ENCODE data around the gene WAS.

DNA sequence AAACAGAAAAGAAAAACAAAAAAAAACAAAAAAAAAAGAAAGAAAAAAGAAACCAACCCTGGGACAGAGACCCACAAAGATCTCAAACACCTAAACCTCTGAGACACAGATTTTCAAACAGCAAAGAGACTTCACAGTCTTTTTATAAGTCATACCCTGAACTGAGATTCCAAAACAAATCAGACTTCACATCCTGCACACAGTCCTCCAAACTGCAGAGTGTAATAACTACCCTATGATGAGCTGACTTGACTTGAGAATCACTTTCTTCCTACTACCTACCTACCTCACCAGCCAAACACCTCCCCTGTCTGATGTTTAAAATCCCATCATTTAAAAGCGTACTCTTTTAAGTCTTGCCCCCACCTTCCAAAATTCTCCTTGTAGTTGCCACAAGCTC, 52.7 kb downstream of the WAS start:
- TF ChIP-seq USF2 (CRISPR knock-in tag; IDR thresholded peaks at IDR 0.05) = no peak
- TF ChIP-seq, protein P1, sequence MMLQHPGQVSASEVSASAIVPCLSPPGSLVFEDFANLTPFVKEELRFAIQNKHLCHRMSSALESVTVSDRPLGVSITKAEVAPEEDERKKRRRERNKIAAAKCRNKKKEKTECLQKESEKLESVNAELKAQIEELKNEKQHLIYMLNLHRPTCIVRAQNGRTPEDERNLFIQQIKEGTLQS (CRISPR knock-in tag; conservative IDR thresholded peaks at IDR 0.05) = no peak
- TF ChIP-seq, protein P2, sequence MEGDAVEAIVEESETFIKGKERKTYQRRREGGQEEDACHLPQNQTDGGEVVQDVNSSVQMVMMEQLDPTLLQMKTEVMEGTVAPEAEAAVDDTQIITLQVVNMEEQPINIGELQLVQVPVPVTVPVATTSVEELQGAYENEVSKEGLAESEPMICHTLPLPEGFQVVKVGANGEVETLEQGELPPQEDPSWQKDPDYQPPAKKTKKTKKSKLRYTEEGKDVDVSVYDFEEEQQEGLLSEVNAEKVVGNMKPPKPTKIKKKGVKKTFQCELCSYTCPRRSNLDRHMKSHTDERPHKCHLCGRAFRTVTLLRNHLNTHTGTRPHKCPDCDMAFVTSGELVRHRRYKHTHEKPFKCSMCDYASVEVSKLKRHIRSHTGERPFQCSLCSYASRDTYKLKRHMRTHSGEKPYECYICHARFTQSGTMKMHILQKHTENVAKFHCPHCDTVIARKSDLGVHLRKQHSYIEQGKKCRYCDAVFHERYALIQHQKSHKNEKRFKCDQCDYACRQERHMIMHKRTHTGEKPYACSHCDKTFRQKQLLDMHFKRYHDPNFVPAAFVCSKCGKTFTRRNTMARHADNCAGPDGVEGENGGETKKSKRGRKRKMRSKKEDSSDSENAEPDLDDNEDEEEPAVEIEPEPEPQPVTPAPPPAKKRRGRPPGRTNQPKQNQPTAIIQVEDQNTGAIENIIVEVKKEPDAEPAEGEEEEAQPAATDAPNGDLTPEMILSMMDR (IDR thresholded peaks at IDR 0.05) = no peak
- TF ChIP-seq RELA (CRISPR knock-in tag; IDR thresholded peaks at IDR 0.05; ENCODE audit: borderline replicate concordance) = no peak
- TF ChIP-seq, protein P3, sequence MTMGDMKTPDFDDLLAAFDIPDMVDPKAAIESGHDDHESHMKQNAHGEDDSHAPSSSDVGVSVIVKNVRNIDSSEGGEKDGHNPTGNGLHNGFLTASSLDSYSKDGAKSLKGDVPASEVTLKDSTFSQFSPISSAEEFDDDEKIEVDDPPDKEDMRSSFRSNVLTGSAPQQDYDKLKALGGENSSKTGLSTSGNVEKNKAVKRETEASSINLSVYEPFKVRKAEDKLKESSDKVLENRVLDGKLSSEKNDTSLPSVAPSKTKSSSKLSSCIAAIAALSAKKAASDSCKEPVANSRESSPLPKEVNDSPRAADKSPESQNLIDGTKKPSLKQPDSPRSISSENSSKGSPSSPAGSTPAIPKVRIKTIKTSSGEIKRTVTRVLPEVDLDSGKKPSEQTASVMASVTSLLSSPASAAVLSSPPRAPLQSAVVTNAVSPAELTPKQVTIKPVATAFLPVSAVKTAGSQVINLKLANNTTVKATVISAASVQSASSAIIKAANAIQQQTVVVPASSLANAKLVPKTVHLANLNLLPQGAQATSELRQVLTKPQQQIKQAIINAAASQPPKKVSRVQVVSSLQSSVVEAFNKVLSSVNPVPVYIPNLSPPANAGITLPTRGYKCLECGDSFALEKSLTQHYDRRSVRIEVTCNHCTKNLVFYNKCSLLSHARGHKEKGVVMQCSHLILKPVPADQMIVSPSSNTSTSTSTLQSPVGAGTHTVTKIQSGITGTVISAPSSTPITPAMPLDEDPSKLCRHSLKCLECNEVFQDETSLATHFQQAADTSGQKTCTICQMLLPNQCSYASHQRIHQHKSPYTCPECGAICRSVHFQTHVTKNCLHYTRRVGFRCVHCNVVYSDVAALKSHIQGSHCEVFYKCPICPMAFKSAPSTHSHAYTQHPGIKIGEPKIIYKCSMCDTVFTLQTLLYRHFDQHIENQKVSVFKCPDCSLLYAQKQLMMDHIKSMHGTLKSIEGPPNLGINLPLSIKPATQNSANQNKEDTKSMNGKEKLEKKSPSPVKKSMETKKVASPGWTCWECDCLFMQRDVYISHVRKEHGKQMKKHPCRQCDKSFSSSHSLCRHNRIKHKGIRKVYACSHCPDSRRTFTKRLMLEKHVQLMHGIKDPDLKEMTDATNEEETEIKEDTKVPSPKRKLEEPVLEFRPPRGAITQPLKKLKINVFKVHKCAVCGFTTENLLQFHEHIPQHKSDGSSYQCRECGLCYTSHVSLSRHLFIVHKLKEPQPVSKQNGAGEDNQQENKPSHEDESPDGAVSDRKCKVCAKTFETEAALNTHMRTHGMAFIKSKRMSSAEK (CRISPR knock-in tag; IDR thresholded peaks at IDR 0.05; ENCODE audit: borderline replicate concordance) = no peak
- TF ChIP-seq, protein P4, sequence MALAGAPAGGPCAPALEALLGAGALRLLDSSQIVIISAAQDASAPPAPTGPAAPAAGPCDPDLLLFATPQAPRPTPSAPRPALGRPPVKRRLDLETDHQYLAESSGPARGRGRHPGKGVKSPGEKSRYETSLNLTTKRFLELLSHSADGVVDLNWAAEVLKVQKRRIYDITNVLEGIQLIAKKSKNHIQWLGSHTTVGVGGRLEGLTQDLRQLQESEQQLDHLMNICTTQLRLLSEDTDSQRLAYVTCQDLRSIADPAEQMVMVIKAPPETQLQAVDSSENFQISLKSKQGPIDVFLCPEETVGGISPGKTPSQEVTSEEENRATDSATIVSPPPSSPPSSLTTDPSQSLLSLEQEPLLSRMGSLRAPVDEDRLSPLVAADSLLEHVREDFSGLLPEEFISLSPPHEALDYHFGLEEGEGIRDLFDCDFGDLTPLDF (CRISPR knock-in tag; IDR thresholded peaks at IDR 0.05) = no peak
- TF ChIP-seq CREM (CRISPR knock-in tag; IDR thresholded peaks at IDR 0.05) = no peak
- TF ChIP-seq ATF1 (CRISPR knock-in tag; IDR thresholded peaks at IDR 0.05) = no peak
- no peak for TF ChIP-seq AFF4 (CRISPR knock-in tag; IDR thresholded peaks at IDR 0.05; ENCODE audit: borderline replicate concordance)
- TF ChIP-seq NR1H2 (CRISPR knock-in tag; IDR thresholded peaks at IDR 0.05) = no peak
- no peak for TF ChIP-seq ESRRA (CRISPR knock-in tag; IDR thresholded peaks at IDR 0.05; ENCODE audit: borderline replicate concordance)
- TF ChIP-seq ZNF416 (CRISPR knock-in tag; IDR thresholded peaks at IDR 0.05) = no peak

All from WTC11 (cell line).